Measurements from ENCODE around the gene CP. TPM values are rescaled to one million over a fixed set of nuclear protein-coding genes. Genes with fewer than 3 reads are reported as not detected.

Gene CP
- total and polyA plus RNA-seq, 2 of the 13 experiments (the other 11 are each of a cell fraction or from before 2014, with no cell fraction given), result 42.6 to 789 TPM

GRCh38 chr3:149129326-149130205 lies 92.1 kb downstream of the CP start, which contains the start of gene HPS3 (continued):
- TF ChIP-seq ZBTB33 (CRISPR knock-in tag; IDR thresholded peaks at IDR 0.05) (no peak), U2AF2 (IDR thresholded peaks at IDR 0.05; ENCODE audit: low read depth, low read length) (no peak), ZBTB42 (CRISPR knock-in tag; IDR thresholded peaks at IDR 0.05) (0 out of 2 replicates have a peak, but pooled peaks have one; percentile 64), CREM (IDR thresholded peaks at IDR 0.05) (peak; percentile 36; the same call in 1 of the 2 replicates), CREM (CRISPR knock-in tag; IDR thresholded peaks at IDR 0.05) (no peak), SOX13 (IDR thresholded peaks at IDR 0.05) (no peak), SOX13 (CRISPR knock-in tag; conservative IDR thresholded peaks at IDR 0.05 in 1 of 2, IDR thresholded peaks at IDR 0.05 in 1 of 2) (no peak), DDIT3 (CRISPR knock-in tag; IDR thresholded peaks at IDR 0.05) (no peak), KLF11 (CRISPR knock-in tag; IDR thresholded peaks at IDR 0.05) (peak; percentile 36; the same call in 1 of the 2 replicates), NAIF1 (CRISPR knock-in tag; IDR thresholded peaks at IDR 0.05; ENCODE audit: borderline replicate concordance) (peak; percentile 83), ZNF367 (CRISPR knock-in tag; IDR thresholded peaks at IDR 0.05; ENCODE audit: borderline replicate concordance) (no peak), ELF1 (CRISPR knock-in tag; IDR thresholded peaks at IDR 0.05) (peak; percentile 91), SAP130 (CRISPR knock-in tag; IDR thresholded peaks at IDR 0.05; ENCODE audit: low read depth) (peak; percentile 94), ZFY (CRISPR knock-in tag; IDR thresholded peaks at IDR 0.05) (peak; percentile 84), MLXIP (CRISPR knock-in tag; IDR thresholded peaks at IDR 0.05; ENCODE audit: borderline replicate concordance) (no peak), RFX3 (CRISPR knock-in tag; IDR thresholded peaks at IDR 0.05) (no peak), ZNF343 (CRISPR knock-in tag; IDR thresholded peaks at IDR 0.05) (no peak), FOXA3 (CRISPR knock-in tag; IDR thresholded peaks at IDR 0.05) (no peak), ZNF496 (CRISPR knock-in tag; IDR thresholded peaks at IDR 0.05; ENCODE audit: insufficient replicate concordance) (no peak), ZFP36L1 (CRISPR knock-in tag; IDR thresholded peaks at IDR 0.05) (peak; percentile 90; the same call in 1 of the 2 replicates), ZNF276 (CRISPR knock-in tag; IDR thresholded peaks at IDR 0.05; ENCODE audit: low read depth) (peak; percentile 78; the same call in 1 of the 2 replicates), RARA (CRISPR knock-in tag; IDR thresholded peaks at IDR 0.05) (no peak; the same call in 1 of the 2 replicates)

All from HepG2 (cell line).